K562 (cell line): ENCODE results near the gene DPP8.

Source experiments
- ATF2 ChIP-seq: sonication (generic); formaldehyde crosslinking; IDR thresholded peaks from 2 replicates; pipeline ENCODE4 v1.8.1; 2022; ENCODE audit warnings: missing genetic modification reagents
- CBX2 ChIP-seq: fragments of 200-600 bp; sonication (generic); IDR thresholded peaks from one replicate; pipeline ENCODE4 v1.6.1; 2012; ENCODE audit warnings: mild to moderate bottlenecking, low read length, inconsistent platforms; ENCODE audit not compliant: insufficient read depth, poor library complexity, severe bottlenecking
- CGGBP1 ChIP-seq: fragments of 250-450 bp; sonication (Bioruptor Pico); IDR thresholded peaks from 2 replicates; pipeline ENCODE4 v1.9.0; 2021; ENCODE audit warnings: mild to moderate bottlenecking
- HDAC6 ChIP-seq: IDR thresholded peaks from 2 replicates; pipeline ENCODE4 v1.6.1; 2012; ENCODE audit warnings: low read depth, mild to moderate bottlenecking, control low read depth, inconsistent platforms, low read length, moderate library complexity
- POLR2AphosphoS5 ChIP-seq: IDR thresholded peaks from 2 replicates; pipeline ENCODE4 v1.6.1; 2011; ENCODE audit warnings: mild to moderate bottlenecking, low read depth, low read length, moderate library complexity; ENCODE audit not compliant: control insufficient read depth, insufficient read depth
- RAD21 ChIP-seq, 2 experiments: fragments of 250-450 bp in 1 of 2; fragments of 450-650 bp in 1 of 2; sonication (Bioruptor Pico) in 1 of 2; formaldehyde crosslinking in 1 of 2; IDR thresholded peaks in 1 of 2; conservative IDR thresholded peaks in 1 of 2; 2 replicates each; pipeline versions ENCODE4 v1.4.0 to v1.8.0; 2020 to 2022; ENCODE audit warnings: mild to moderate bottlenecking in 2 of 2, moderate library complexity in 1 of 2
- RFX5 ChIP-seq: IDR thresholded peaks from 2 replicates; pipeline ENCODE4 v1.6.1; 2011; ENCODE audit warnings: low read depth, mild to moderate bottlenecking, improper control_type of control experiment, low read length
- SETDB1 ChIP-seq: IDR thresholded peaks from one replicate; pipeline ENCODE4 v1.6.1; 2012; ENCODE audit warnings: low read length, control low read depth, inconsistent platforms
- SP1 ChIP-seq: sonication (generic); formaldehyde crosslinking; IDR thresholded peaks from 2 replicates; pipeline ENCODE4 v1.8.1; 2022; ENCODE audit warnings: mild to moderate bottlenecking, missing genetic modification reagents
- TEAD2 ChIP-seq: fragments of 450-650 bp; IDR thresholded peaks from 2 replicates; pipeline ENCODE4 v1.6.1; 2016; ENCODE audit warnings: missing genetic modification characterization, control low read depth, missing compliant biosample characterization
- ZHX1 ChIP-seq: fragments of 150-350 bp; conservative IDR thresholded peaks from 2 replicates; pipeline ENCODE4 v1.6.1; 2014; ENCODE audit warnings: low read length
- ZNF274 ChIP-seq: IDR thresholded peaks from 2 replicates; pipeline ENCODE4 v1.6.1; 2011; ENCODE audit warnings: low read depth, mild to moderate bottlenecking, low read length, moderate library complexity, borderline replicate concordance
- TF ChIP-seq, protein P1 (sequence below), 3 experiments: IDR thresholded peaks in 2 of 3; conservative IDR thresholded peaks in 1 of 3; 2 replicates each; pipeline ENCODE4 v1.5.1; 2011 to 2012; ENCODE audit warnings: low read length in 3 of 3, mild to moderate bottlenecking in 3 of 3, control low read depth in 2 of 3, improper control_type of control experiment in 1 of 3, inconsistent platforms in 1 of 3, low read depth in 1 of 3, mixed read lengths in 1 of 3, moderate library complexity in 1 of 3; ENCODE audit not compliant: insufficient read depth in 2 of 3
- TF ChIP-seq, protein P2 (sequence below): sonication (generic); formaldehyde crosslinking; IDR thresholded peaks from 2 replicates; pipeline ENCODE4 v1.5.0; 2020; ENCODE audit warnings: missing genetic modification reagents

DNA sequence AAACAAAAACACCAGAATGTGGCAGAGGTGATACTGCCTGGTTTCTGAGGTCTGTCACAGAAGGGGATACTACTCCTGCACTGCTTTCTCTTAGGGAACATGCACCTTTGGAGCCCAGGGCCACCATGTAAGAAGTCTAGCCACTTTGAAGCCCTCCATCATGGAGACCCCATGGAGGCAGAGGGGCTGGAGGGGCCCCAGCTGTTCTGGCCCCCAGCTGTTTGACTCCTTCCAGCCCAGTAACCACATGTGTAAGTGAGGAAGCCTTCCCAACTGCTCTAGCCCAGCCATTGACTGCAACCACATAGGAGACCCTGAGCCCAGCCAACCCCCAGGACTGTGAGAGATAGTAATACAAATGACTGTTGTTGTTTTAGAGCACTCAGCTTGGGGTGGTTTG is 85.8 kb downstream of the DPP8 start:
- no peak for TF ChIP-seq RFX5
- no peak for TF ChIP-seq CBX2
- TF ChIP-seq CGGBP1 (CRISPR knock-in tag), result no peak
- TF ChIP-seq ZHX1, result no peak
- TF ChIP-seq ATF2, result no peak
- TF ChIP-seq, protein P1, sequence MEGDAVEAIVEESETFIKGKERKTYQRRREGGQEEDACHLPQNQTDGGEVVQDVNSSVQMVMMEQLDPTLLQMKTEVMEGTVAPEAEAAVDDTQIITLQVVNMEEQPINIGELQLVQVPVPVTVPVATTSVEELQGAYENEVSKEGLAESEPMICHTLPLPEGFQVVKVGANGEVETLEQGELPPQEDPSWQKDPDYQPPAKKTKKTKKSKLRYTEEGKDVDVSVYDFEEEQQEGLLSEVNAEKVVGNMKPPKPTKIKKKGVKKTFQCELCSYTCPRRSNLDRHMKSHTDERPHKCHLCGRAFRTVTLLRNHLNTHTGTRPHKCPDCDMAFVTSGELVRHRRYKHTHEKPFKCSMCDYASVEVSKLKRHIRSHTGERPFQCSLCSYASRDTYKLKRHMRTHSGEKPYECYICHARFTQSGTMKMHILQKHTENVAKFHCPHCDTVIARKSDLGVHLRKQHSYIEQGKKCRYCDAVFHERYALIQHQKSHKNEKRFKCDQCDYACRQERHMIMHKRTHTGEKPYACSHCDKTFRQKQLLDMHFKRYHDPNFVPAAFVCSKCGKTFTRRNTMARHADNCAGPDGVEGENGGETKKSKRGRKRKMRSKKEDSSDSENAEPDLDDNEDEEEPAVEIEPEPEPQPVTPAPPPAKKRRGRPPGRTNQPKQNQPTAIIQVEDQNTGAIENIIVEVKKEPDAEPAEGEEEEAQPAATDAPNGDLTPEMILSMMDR (IDR thresholded peaks at IDR 0.05 in 2 of 3, conservative IDR thresholded peaks at IDR 0.05 in 1 of 3; ENCODE audit: insufficient read depth in 2 of 3, low read depth in 1 of 3, low read length in 3 of 3), result no peak
- no peak for TF ChIP-seq RAD21 (CRISPR knock-in tag; conservative IDR thresholded peaks at IDR 0.05 in 1 of 2, IDR thresholded peaks at IDR 0.05 in 1 of 2)
- TF ChIP-seq HDAC6, result no peak
- TF ChIP-seq ZNF274, result no peak
- TF ChIP-seq, protein P2, sequence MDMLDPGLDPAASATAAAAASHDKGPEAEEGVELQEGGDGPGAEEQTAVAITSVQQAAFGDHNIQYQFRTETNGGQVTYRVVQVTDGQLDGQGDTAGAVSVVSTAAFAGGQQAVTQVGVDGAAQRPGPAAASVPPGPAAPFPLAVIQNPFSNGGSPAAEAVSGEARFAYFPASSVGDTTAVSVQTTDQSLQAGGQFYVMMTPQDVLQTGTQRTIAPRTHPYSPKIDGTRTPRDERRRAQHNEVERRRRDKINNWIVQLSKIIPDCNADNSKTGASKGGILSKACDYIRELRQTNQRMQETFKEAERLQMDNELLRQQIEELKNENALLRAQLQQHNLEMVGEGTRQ, result no peak
- TF ChIP-seq SETDB1, result no peak
- no peak for TF ChIP-seq POLR2AphosphoS5
- TF ChIP-seq SP1 (CRISPR knock-in tag), result no peak
- no peak for TF ChIP-seq TEAD2 (tag)
